Panc1 (cell line): ENCODE results near the gene CCDC8. TPM values are rescaled to one million over a fixed set of nuclear protein-coding genes. Genes with fewer than 3 reads are reported as not detected.

ENCODE experiments used
- ATAC-seq: fragments of 200-7000 bp; cut with Tn5 transposase; 2 replicates; pipeline ENCODE4 v1.9.1; 2020; ENCODE audit warnings: mild to moderate bottlenecking, moderate library complexity
- BruUV-seq: library from RNA; stranded (reverse); fragments of 400-500 nt; replicated peaks from 2 replicates; lab custom pipeline; 2021; lab: Mats Ljungman, UMichigan
- CTCF ChIA-PET: fragments of 300-600 bp; sonication (Branson Sonifier 250); formaldehyde crosslinking; loops from one replicate; lab custom pipeline; 2022; ENCODE audit warnings: antibody characterized with exemption; lab: Charles Lee
- POLR2A ChIA-PET: fragments of 300-600 bp; sonication (Branson Sonifier 250); formaldehyde crosslinking; loops from one replicate; lab custom pipeline; 2022; ENCODE audit warnings: antibody characterized with exemption; lab: Charles Lee
- DNase-seq: peaks from one replicate; pipeline ENCODE4 v3.0.0-alpha.2; 2010; ENCODE audit warnings: low read depth, low spot score
- H3K27ac ChIP-seq: 2 replicates; pipeline ENCODE4 v1.5.1; 2011; ENCODE audit warnings: mild to moderate bottlenecking, low read length, inconsistent platforms
- H3K27me3 ChIP-seq: fragments of 200-500 bp; sonication (Bioruptor generic); 2 replicates; pipeline ENCODE4 v1.6.0; 2014; ENCODE audit warnings: low read length, inconsistent platforms; ENCODE audit not compliant: control insufficient read depth, insufficient read depth
- H3K36me3 ChIP-seq: fragments of 200-500 bp; sonication (Bioruptor generic); 2 replicates; pipeline ENCODE4 v1.5.1; 2014; ENCODE audit warnings: inconsistent platforms, mild to moderate bottlenecking, low read length, moderate library complexity; ENCODE audit not compliant: control insufficient read depth, insufficient read depth
- H3K4me1 ChIP-seq: 2 replicates; pipeline ENCODE4 v1.5.1; 2011; ENCODE audit warnings: inconsistent platforms, mild to moderate bottlenecking, low read length, moderate library complexity; ENCODE audit not compliant: control insufficient read depth, insufficient read depth
- H3K4me3 ChIP-seq, 2 experiments: 2 replicates each; pipeline ENCODE4 v1.5.1; 2011 to 2012; ENCODE audit warnings: low read depth in 2 of 2, low read length in 2 of 2, mild to moderate bottlenecking in 2 of 2, inconsistent platforms in 1 of 2, moderate library complexity in 1 of 2
- H3K9me3 ChIP-seq: fragments of 200-500 bp; sonication (Bioruptor generic); 2 replicates; pipeline ENCODE4 v1.5.1; 2014; ENCODE audit warnings: low read depth, mild to moderate bottlenecking, inconsistent platforms, low read length, moderate library complexity; ENCODE audit not compliant: control insufficient read depth, insufficient read depth
- POLR2AphosphoS5 ChIP-seq: IDR thresholded peaks from 2 replicates; pipeline ENCODE4 v1.6.1; 2012; ENCODE audit warnings: mild to moderate bottlenecking, low read depth, low read length, moderate library complexity
- SIN3A ChIP-seq: IDR thresholded peaks from 2 replicates; pipeline ENCODE4 v1.6.1; 2012; ENCODE audit warnings: low read depth, mild to moderate bottlenecking, low read length, moderate library complexity, borderline replicate concordance; ENCODE audit not compliant: insufficient read depth
- TCF7L2 ChIP-seq: IDR thresholded peaks from 2 replicates; pipeline ENCODE4 v1.6.1; 2011; ENCODE audit warnings: mild to moderate bottlenecking, low read depth, low read length, inconsistent platforms
- in situ Hi-C: cut with HindIII; loops from 2 replicates; pipeline ENCODE4 v1.10.0; 2016; ENCODE audit warnings: low sequenced_read_pairs, low pct_unique_long_range_greater_than_20kb
- intact Hi-C: fragments of 100-400 bp; cut with micrococcal nuclease; formaldehyde crosslinking; loops from one replicate; pipeline ENCODE4 v1.10.0; 2022; ENCODE audit not compliant: unreplicated experiment
- total RNA-seq: library from RNA; stranded (reverse); gene quantifications from one replicate; pipeline ENCODE4 v1.2.1, GENCODE V29; 2021; ENCODE audit not compliant: unreplicated experiment
- TF ChIP-seq, protein P1 (sequence below): fragments of 450-650 bp; IDR thresholded peaks from 2 replicates; pipeline ENCODE4 v1.5.1; 2017; ENCODE audit warnings: mild to moderate bottlenecking
- TF ChIP-seq, protein P2 (sequence below), 2 experiments: IDR thresholded peaks; 2 replicates each; pipeline ENCODE4 v1.6.1; 2011 to 2012; ENCODE audit warnings: low read depth in 2 of 2, control low read depth in 1 of 2, low read length in 1 of 2, mild to moderate bottlenecking in 1 of 2, moderate library complexity in 1 of 2; ENCODE audit not compliant: insufficient read depth in 1 of 2

Gene CCDC8
- total RNA-seq, 1 experiment from 2014 or later: 5.4 TPM

DNA sequence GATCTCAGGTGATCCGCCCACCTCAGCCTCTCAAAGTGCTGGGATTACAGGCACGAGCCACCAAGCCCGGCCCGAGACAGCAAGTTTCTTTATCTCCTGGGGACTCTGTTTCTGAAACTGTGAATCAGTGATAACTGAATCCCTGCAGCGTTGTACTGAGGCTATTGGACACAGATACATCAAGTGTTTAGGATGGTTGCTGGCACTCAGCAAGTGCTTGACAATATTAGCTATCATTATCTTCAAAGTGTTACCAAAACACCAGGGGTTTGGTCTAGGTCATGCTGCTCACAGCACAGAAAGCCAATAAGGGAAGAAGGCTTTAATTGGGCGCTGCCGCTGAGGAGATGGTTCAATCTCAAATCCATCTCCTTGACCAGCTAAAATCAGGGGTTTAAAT, 35.9 kb upstream of the CCDC8 start:
- no peaks in the 10 kb centered on the region for H3K9me3 ChIP-seq
- H3K4me1 ChIP-seq: no peaks in the 10 kb centered on the region
- intact Hi-C loops: no loop called here
- TF ChIP-seq POLR2AphosphoS5: no peak
- TF ChIP-seq SIN3A: no peak
- TF ChIP-seq, protein P1, sequence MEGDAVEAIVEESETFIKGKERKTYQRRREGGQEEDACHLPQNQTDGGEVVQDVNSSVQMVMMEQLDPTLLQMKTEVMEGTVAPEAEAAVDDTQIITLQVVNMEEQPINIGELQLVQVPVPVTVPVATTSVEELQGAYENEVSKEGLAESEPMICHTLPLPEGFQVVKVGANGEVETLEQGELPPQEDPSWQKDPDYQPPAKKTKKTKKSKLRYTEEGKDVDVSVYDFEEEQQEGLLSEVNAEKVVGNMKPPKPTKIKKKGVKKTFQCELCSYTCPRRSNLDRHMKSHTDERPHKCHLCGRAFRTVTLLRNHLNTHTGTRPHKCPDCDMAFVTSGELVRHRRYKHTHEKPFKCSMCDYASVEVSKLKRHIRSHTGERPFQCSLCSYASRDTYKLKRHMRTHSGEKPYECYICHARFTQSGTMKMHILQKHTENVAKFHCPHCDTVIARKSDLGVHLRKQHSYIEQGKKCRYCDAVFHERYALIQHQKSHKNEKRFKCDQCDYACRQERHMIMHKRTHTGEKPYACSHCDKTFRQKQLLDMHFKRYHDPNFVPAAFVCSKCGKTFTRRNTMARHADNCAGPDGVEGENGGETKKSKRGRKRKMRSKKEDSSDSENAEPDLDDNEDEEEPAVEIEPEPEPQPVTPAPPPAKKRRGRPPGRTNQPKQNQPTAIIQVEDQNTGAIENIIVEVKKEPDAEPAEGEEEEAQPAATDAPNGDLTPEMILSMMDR: no peak
- TF ChIP-seq, protein P2, sequence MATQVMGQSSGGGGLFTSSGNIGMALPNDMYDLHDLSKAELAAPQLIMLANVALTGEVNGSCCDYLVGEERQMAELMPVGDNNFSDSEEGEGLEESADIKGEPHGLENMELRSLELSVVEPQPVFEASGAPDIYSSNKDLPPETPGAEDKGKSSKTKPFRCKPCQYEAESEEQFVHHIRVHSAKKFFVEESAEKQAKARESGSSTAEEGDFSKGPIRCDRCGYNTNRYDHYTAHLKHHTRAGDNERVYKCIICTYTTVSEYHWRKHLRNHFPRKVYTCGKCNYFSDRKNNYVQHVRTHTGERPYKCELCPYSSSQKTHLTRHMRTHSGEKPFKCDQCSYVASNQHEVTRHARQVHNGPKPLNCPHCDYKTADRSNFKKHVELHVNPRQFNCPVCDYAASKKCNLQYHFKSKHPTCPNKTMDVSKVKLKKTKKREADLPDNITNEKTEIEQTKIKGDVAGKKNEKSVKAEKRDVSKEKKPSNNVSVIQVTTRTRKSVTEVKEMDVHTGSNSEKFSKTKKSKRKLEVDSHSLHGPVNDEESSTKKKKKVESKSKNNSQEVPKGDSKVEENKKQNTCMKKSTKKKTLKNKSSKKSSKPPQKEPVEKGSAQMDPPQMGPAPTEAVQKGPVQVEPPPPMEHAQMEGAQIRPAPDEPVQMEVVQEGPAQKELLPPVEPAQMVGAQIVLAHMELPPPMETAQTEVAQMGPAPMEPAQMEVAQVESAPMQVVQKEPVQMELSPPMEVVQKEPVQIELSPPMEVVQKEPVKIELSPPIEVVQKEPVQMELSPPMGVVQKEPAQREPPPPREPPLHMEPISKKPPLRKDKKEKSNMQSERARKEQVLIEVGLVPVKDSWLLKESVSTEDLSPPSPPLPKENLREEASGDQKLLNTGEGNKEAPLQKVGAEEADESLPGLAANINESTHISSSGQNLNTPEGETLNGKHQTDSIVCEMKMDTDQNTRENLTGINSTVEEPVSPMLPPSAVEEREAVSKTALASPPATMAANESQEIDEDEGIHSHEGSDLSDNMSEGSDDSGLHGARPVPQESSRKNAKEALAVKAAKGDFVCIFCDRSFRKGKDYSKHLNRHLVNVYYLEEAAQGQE (IDR thresholded peaks at IDR 0.05; ENCODE audit: insufficient read depth in 1 of 2, low read depth in 2 of 2, low read length in 1 of 2): no peak
- TF ChIP-seq TCF7L2: no peak
- H3K4me3 ChIP-seq: no peak overlapping the region
- H3K36me3 ChIP-seq: no peaks in the 10 kb centered on the region
- ChIA-PET POLR2A (no interaction called here), CTCF (no interaction called here)
- DNase-seq: no peak
- H3K27ac ChIP-seq: no peak overlapping the region
- in situ Hi-C loops: no loop called here
- BruUV-seq: no TSS peak
- no peak for ATAC-seq
- H3K27me3 ChIP-seq: no peaks in the 10 kb centered on the region

DNA sequence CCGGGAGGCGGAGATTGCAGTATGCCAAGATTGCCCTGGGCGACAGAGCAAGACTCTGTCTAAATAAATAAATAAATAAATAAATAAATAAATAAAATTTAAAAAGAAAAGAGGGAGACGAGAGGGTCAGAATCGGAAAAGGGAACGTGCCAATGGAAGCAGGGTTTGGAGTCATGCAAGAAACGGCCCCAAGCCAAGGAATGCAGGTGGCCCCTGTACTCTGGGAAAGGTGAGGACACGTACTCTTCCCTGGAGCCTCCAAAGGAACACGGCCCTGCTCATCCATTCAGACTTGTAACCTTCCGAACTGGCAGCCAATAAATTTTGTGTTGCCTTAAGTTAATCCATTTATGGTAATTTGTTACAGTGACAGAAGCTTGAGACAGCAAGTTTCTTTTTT, 35.2 kb upstream of the CCDC8 start:
- CTCF ChIA-PET: no interaction called here

More for the DNA sequence above, 35.2 kb upstream of the CCDC8 start:
- Histone ChIP-seq H3K36me3 (no peaks in the 10 kb centered on the region), H3K4me3 (no peak overlapping the region), H3K4me1 (no peaks in the 10 kb centered on the region), H3K27ac (no peak overlapping the region), H3K9me3 (no peaks in the 10 kb centered on the region), H3K27me3 (no peaks in the 10 kb centered on the region)
- ATAC-seq (no peak), DNase-seq (no peak)
- in situ Hi-C loops: no loop called here
- intact Hi-C loops: no loop called here
- BruUV-seq: no TSS peak
- TF ChIP-seq TCF7L2 (no peak), POLR2AphosphoS5 (no peak), SIN3A (no peak)
- TF ChIP-seq, protein P2 (IDR thresholded peaks at IDR 0.05; ENCODE audit: insufficient read depth in 1 of 2, low read depth in 2 of 2, low read length in 1 of 2): no peak
- TF ChIP-seq, protein P1: no peak
- POLR2A ChIA-PET: no interaction called here
